ENCODE measurements around the gene PFDN2. TPM values are rescaled to one million over a fixed set of nuclear protein-coding genes. Genes with fewer than 3 reads are reported as not detected.

PFDN2 gene
- total and polyA plus RNA-seq, 2 experiments from 2014 or later: 45.6 to 352 TPM

DNA sequence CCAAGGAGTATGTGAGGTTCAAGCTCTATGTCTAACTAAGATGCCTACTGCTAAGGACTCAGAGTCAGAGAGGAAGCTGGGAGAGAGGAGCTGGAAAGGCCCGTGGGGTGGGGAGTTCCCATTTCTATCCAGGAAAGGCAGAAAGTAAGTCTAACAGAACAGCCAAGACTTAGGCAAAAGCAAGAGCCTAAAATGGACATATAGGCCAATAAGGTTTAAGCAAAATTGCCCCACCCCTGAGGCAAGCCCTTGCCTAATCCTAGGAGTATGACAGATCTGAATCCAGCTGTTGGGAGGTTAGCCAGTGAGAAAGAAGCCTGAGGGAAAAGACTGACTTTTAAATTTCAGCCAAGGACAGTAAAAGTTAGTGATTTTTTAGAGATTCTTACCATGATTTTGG, 21.3 kb downstream of the PFDN2 start:
- H3K27ac ChIP-seq (ENCODE audit: low read depth): no peak overlapping the region
- H3K79me2 ChIP-seq (replicated peaks; ENCODE audit: insufficient read depth): no peaks in the 10 kb centered on the region
- no peaks in the 10 kb centered on the region for H4K20me1 ChIP-seq (replicated peaks; ENCODE audit: insufficient read depth)
- Mint-ChIP-seq H3K4me1 (peaks cover 7% of the 10 kb centered on the region; the same call in 1 of the 3 replicates), H3K9me3 (peaks cover 3% of the 10 kb centered on the region; the same call in 1 of the 3 replicates), H3K27me3 (ENCODE audit: insufficient read depth, low read depth, poor library complexity) (peaks cover 17% of the 10 kb centered on the region), H3K36me3 (ENCODE audit: low read depth) (peaks cover 12% of the 10 kb centered on the region; the same call in 2 of the 3 replicates), H3K4me3 (no peak overlapping the region), H3K27ac (no peak overlapping the region)
- H3K4me1 ChIP-seq (ENCODE audit: insufficient read depth): no peaks in the 10 kb centered on the region; the same call in 1 of the 2 replicates
- H3K4me2 ChIP-seq: no peak overlapping the region
- TF ChIP-seq STAT1 (IDR thresholded peaks at IDR 0.05; ENCODE audit: unreplicated experiment): no peak
- TF ChIP-seq EZH2phosphoT487 (IDR thresholded peaks at IDR 0.05; ENCODE audit: unreplicated experiment): no peak
- TF ChIP-seq, protein P1, sequence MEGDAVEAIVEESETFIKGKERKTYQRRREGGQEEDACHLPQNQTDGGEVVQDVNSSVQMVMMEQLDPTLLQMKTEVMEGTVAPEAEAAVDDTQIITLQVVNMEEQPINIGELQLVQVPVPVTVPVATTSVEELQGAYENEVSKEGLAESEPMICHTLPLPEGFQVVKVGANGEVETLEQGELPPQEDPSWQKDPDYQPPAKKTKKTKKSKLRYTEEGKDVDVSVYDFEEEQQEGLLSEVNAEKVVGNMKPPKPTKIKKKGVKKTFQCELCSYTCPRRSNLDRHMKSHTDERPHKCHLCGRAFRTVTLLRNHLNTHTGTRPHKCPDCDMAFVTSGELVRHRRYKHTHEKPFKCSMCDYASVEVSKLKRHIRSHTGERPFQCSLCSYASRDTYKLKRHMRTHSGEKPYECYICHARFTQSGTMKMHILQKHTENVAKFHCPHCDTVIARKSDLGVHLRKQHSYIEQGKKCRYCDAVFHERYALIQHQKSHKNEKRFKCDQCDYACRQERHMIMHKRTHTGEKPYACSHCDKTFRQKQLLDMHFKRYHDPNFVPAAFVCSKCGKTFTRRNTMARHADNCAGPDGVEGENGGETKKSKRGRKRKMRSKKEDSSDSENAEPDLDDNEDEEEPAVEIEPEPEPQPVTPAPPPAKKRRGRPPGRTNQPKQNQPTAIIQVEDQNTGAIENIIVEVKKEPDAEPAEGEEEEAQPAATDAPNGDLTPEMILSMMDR (conservative IDR thresholded peaks at IDR 0.05; ENCODE audit: low read depth in 2 of 2): no peak
- TF ChIP-seq, protein P2, sequence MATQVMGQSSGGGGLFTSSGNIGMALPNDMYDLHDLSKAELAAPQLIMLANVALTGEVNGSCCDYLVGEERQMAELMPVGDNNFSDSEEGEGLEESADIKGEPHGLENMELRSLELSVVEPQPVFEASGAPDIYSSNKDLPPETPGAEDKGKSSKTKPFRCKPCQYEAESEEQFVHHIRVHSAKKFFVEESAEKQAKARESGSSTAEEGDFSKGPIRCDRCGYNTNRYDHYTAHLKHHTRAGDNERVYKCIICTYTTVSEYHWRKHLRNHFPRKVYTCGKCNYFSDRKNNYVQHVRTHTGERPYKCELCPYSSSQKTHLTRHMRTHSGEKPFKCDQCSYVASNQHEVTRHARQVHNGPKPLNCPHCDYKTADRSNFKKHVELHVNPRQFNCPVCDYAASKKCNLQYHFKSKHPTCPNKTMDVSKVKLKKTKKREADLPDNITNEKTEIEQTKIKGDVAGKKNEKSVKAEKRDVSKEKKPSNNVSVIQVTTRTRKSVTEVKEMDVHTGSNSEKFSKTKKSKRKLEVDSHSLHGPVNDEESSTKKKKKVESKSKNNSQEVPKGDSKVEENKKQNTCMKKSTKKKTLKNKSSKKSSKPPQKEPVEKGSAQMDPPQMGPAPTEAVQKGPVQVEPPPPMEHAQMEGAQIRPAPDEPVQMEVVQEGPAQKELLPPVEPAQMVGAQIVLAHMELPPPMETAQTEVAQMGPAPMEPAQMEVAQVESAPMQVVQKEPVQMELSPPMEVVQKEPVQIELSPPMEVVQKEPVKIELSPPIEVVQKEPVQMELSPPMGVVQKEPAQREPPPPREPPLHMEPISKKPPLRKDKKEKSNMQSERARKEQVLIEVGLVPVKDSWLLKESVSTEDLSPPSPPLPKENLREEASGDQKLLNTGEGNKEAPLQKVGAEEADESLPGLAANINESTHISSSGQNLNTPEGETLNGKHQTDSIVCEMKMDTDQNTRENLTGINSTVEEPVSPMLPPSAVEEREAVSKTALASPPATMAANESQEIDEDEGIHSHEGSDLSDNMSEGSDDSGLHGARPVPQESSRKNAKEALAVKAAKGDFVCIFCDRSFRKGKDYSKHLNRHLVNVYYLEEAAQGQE (IDR thresholded peaks at IDR 0.05; ENCODE audit: unreplicated experiment): no peak
- TF ChIP-seq CREB1 (CRISPR knock-in tag; IDR thresholded peaks at IDR 0.05; ENCODE audit: low read depth): no peak
- TF ChIP-seq POLR2AphosphoS5 (IDR thresholded peaks at IDR 0.05; ENCODE audit: low read depth): no peak
- TF ChIP-seq, protein P3, sequence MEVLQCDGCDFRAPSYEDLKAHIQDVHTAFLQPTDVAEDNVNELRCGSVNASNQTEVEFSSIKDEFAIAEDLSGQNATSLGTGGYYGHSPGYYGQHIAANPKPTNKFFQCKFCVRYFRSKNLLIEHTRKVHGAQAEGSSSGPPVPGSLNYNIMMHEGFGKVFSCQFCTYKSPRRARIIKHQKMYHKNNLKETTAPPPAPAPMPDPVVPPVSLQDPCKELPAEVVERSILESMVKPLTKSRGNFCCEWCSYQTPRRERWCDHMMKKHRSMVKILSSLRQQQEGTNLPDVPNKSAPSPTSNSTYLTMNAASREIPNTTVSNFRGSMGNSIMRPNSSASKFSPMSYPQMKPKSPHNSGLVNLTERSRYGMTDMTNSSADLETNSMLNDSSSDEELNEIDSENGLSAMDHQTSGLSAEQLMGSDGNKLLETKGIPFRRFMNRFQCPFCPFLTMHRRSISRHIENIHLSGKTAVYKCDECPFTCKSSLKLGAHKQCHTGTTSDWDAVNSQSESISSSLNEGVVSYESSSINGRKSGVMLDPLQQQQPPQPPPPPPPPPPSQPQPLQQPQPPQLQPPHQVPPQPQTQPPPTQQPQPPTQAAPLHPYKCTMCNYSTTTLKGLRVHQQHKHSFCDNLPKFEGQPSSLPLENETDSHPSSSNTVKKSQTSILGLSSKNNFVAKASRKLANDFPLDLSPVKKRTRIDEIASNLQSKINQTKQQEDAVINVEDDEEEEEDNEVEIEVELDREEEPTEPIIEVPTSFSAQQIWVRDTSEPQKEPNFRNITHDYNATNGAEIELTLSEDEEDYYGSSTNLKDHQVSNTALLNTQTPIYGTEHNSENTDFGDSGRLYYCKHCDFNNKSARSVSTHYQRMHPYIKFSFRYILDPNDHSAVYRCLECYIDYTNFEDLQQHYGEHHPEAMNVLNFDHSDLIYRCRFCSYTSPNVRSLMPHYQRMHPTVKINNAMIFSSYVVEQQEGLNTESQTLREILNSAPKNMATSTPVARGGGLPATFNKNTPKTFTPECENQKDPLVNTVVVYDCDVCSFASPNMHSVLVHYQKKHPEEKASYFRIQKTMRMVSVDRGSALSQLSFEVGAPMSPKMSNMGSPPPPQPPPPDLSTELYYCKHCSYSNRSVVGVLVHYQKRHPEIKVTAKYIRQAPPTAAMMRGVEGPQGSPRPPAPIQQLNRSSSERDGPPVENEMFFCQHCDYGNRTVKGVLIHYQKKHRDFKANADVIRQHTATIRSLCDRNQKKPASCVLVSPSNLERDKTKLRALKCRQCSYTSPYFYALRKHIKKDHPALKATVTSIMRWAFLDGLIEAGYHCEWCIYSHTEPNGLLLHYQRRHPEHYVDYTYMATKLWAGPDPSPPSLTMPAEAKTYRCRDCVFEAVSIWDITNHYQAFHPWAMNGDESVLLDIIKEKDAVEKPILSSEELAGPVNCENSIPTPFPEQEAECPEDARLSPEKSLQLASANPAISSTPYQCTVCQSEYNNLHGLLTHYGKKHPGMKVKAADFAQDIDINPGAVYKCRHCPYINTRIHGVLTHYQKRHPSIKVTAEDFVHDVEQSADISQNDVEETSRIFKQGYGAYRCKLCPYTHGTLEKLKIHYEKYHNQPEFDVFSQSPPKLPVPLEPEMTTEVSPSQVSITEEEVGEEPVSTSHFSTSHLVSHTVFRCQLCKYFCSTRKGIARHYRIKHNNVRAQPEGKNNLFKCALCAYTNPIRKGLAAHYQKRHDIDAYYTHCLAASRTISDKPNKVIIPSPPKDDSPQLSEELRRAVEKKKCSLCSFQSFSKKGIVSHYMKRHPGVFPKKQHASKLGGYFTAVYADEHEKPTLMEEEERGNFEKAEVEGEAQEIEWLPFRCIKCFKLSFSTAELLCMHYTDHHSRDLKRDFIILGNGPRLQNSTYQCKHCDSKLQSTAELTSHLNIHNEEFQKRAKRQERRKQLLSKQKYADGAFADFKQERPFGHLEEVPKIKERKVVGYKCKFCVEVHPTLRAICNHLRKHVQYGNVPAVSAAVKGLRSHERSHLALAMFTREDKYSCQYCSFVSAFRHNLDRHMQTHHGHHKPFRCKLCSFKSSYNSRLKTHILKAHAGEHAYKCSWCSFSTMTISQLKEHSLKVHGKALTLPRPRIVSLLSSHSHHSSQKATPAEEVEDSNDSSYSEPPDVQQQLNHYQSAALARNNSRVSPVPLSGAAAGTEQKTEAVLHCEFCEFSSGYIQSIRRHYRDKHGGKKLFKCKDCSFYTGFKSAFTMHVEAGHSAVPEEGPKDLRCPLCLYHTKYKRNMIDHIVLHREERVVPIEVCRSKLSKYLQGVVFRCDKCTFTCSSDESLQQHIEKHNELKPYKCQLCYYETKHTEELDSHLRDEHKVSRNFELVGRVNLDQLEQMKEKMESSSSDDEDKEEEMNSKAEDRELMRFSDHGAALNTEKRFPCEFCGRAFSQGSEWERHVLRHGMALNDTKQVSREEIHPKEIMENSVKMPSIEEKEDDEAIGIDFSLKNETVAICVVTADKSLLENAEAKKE (CRISPR knock-in tag; IDR thresholded peaks at IDR 0.05): no peak
- no peak for TF ChIP-seq ZNF114 (CRISPR knock-in tag; IDR thresholded peaks at IDR 0.05)
- no peak for TF ChIP-seq ZNF331 (CRISPR knock-in tag; IDR thresholded peaks at IDR 0.05; ENCODE audit: low read depth)
- TF ChIP-seq, protein P4, sequence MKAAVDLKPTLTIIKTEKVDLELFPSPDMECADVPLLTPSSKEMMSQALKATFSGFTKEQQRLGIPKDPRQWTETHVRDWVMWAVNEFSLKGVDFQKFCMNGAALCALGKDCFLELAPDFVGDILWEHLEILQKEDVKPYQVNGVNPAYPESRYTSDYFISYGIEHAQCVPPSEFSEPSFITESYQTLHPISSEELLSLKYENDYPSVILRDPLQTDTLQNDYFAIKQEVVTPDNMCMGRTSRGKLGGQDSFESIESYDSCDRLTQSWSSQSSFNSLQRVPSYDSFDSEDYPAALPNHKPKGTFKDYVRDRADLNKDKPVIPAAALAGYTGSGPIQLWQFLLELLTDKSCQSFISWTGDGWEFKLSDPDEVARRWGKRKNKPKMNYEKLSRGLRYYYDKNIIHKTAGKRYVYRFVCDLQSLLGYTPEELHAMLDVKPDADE (IDR thresholded peaks at IDR 0.05): no peak
- no peak for TF ChIP-seq JUNB (IDR thresholded peaks at IDR 0.05; ENCODE audit: unreplicated experiment)
- peaks cover 16% of the 10 kb centered on the region for H3F3A ChIP-seq (replicated peaks; ENCODE audit: low read depth)
- no peaks in the 10 kb centered on the region for H3K27me3 ChIP-seq (ENCODE audit: insufficient read depth)
- H3K36me3 ChIP-seq (ENCODE audit: insufficient read depth): no peaks in the 10 kb centered on the region; the same call in 1 of the 2 replicates
- no peaks in the 10 kb centered on the region for H3K9me2 ChIP-seq (ENCODE audit: insufficient read depth)
- ATAC-seq: no peak
- H3K4me3 ChIP-seq: no peak overlapping the region
- no peak overlapping the region for H2AFZ ChIP-seq
- DNase-seq (ENCODE audit: low spot score): no peak
